Measurements from ENCODE around the gene SOX5.

The SOX5 gene

DNA sequence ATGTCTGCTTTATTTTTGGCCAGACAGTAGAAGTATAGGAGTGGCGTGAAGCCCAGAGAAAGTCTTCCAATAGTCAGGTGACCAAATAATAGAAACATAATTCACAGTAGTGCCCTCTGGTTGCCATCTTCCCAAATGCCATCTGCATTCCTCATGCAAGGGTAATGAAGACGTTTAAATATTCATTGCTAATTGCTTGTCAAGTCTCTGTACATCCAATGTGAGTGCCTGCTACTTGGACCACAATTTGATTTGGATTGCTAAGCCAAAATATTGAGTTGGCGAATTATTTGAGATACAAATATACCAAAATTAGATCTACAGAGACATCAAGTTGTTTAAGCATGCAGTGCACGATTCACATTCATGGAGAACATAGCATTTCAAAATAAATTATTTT lies 402.7 kb downstream of the SOX5 start:
- H2AFZ ChIP-seq (ENCODE audit: low read length) = no peak overlapping the region
- H3K9ac ChIP-seq (ENCODE audit: low read length) = no peak overlapping the region
- H3K27me3 ChIP-seq (replicated peaks; ENCODE audit: insufficient read depth, low read length) = no peaks in the 10 kb centered on the region
- no peak overlapping the region for H3K4me2 ChIP-seq (ENCODE audit: low read depth, low read length)
- H3K4me1 ChIP-seq (ENCODE audit: low read length) = no peaks in the 10 kb centered on the region
- no peak overlapping the region for H3K27ac ChIP-seq (ENCODE audit: low read length)
- H3K36me3 ChIP-seq (replicated peaks; ENCODE audit: insufficient read depth, low read length) = no peaks in the 10 kb centered on the region
- no peaks in the 10 kb centered on the region for H3K9me3 ChIP-seq (replicated peaks; ENCODE audit: insufficient read depth, low read length)
- H3F3A ChIP-seq (ENCODE audit: insufficient read depth, low read length) = no peaks in the 10 kb centered on the region
- no peak overlapping the region for H3K4me3 ChIP-seq (ENCODE audit: low read length)
- no peaks in the 10 kb centered on the region for H3K9me2 ChIP-seq (replicated peaks; ENCODE audit: insufficient read depth, low read length)
- H4K20me1 ChIP-seq (ENCODE audit: insufficient read depth, low read length) = no peaks in the 10 kb centered on the region
- no peak for DNase-seq
- no peaks in the 10 kb centered on the region for H3K79me2 ChIP-seq (ENCODE audit: low read length)
- TF ChIP-seq, protein P1, sequence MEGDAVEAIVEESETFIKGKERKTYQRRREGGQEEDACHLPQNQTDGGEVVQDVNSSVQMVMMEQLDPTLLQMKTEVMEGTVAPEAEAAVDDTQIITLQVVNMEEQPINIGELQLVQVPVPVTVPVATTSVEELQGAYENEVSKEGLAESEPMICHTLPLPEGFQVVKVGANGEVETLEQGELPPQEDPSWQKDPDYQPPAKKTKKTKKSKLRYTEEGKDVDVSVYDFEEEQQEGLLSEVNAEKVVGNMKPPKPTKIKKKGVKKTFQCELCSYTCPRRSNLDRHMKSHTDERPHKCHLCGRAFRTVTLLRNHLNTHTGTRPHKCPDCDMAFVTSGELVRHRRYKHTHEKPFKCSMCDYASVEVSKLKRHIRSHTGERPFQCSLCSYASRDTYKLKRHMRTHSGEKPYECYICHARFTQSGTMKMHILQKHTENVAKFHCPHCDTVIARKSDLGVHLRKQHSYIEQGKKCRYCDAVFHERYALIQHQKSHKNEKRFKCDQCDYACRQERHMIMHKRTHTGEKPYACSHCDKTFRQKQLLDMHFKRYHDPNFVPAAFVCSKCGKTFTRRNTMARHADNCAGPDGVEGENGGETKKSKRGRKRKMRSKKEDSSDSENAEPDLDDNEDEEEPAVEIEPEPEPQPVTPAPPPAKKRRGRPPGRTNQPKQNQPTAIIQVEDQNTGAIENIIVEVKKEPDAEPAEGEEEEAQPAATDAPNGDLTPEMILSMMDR (IDR thresholded peaks at IDR 0.05; ENCODE audit: low read length) = no peak
- no peak for TF ChIP-seq EZH2phosphoT487 (IDR thresholded peaks at IDR 0.05; ENCODE audit: low read length)

DNA sequence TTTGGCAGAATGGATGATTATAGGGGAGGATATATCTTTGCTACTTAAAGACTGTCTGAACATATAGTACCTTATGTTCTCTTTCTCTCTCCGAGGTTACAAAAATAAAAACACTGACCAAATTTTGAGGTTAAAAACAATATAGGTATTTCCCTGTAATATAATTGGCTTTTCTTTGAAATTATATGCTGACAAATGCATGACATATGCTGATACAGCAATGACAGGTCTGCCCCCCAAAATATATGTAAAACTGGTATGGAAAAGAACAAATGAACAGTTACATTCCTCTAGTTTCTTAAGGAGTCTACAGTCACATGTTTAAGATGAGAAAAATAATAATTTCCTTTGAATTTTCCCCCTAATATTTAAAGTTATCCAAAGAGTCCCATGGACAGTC lies 405.7 kb downstream of the SOX5 start:
- Histone ChIP-seq H3K9me2 (replicated peaks; ENCODE audit: insufficient read depth, low read length) (no peaks in the 10 kb centered on the region), H3F3A (ENCODE audit: insufficient read depth, low read length) (no peaks in the 10 kb centered on the region), H3K27me3 (replicated peaks; ENCODE audit: insufficient read depth, low read length) (no peaks in the 10 kb centered on the region), H3K9me3 (replicated peaks; ENCODE audit: insufficient read depth, low read length) (no peaks in the 10 kb centered on the region), H3K4me3 (ENCODE audit: low read length) (no peak overlapping the region), H2AFZ (ENCODE audit: low read length) (no peak overlapping the region), H4K20me1 (ENCODE audit: insufficient read depth, low read length) (no peaks in the 10 kb centered on the region), H3K9ac (ENCODE audit: low read length) (no peak overlapping the region), H3K27ac (ENCODE audit: low read length) (no peak overlapping the region), H3K4me1 (ENCODE audit: low read length) (no peaks in the 10 kb centered on the region), H3K36me3 (replicated peaks; ENCODE audit: insufficient read depth, low read length) (no peaks in the 10 kb centered on the region), H3K79me2 (ENCODE audit: low read length) (no peaks in the 10 kb centered on the region), H3K4me2 (ENCODE audit: low read depth, low read length) (no peak overlapping the region)
- no peak for DNase-seq
- TF ChIP-seq, protein P1 (IDR thresholded peaks at IDR 0.05; ENCODE audit: low read length) = no peak
- TF ChIP-seq EZH2 (optimal IDR thresholded peaks at IDR 0.05; ENCODE audit: low read depth, low read length) (no peak), EZH2phosphoT487 (IDR thresholded peaks at IDR 0.05; ENCODE audit: low read length) (no peak)

DNA sequence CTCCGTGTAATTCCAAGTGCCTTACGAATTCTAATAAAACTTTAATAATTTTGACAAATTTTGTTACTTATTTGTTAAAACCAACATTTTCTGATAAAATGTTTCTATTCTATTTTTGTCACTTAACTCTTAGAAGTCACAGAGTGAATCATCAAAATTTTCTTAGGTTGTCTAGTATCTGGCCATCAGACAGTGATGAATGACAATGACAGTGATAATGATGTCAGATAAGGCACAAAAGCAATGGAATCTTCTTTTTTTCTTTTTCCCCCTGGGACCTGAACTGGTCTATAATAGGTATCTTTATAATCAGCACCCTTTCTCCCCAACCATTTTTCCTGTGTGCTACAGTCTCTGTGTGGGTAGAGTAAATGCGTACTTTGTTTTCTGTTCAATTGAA lies 407.3 kb downstream of the SOX5 start:
- no peak overlapping the region for H3K4me3 ChIP-seq (ENCODE audit: low read length)
- H3K4me1 ChIP-seq (ENCODE audit: low read length) = no peaks in the 10 kb centered on the region
- no peaks in the 10 kb centered on the region for H4K20me1 ChIP-seq (ENCODE audit: insufficient read depth, low read length)
- no peaks in the 10 kb centered on the region for H3K79me2 ChIP-seq (ENCODE audit: low read length)
- no peaks in the 10 kb centered on the region for H3F3A ChIP-seq (ENCODE audit: insufficient read depth, low read length)
- no peak overlapping the region for H3K27ac ChIP-seq (ENCODE audit: low read length)
- no peaks in the 10 kb centered on the region for H3K36me3 ChIP-seq (replicated peaks; ENCODE audit: insufficient read depth, low read length)
- H2AFZ ChIP-seq (ENCODE audit: low read length) = no peak overlapping the region
- no peaks in the 10 kb centered on the region for H3K27me3 ChIP-seq (replicated peaks; ENCODE audit: insufficient read depth, low read length)
- H3K9ac ChIP-seq (ENCODE audit: low read length) = no peak overlapping the region
- TF ChIP-seq, protein P1 (IDR thresholded peaks at IDR 0.05; ENCODE audit: low read length) = no peak
- no peak for TF ChIP-seq EZH2 (optimal IDR thresholded peaks at IDR 0.05; ENCODE audit: low read depth, low read length)
- TF ChIP-seq EZH2phosphoT487 (IDR thresholded peaks at IDR 0.05; ENCODE audit: low read length) = no peak
- H3K9me2 ChIP-seq (replicated peaks; ENCODE audit: insufficient read depth, low read length) = no peaks in the 10 kb centered on the region
- H3K4me2 ChIP-seq (ENCODE audit: low read depth, low read length) = no peak overlapping the region
- DNase-seq = no peak
- H3K9me3 ChIP-seq (replicated peaks; ENCODE audit: insufficient read depth, low read length) = no peaks in the 10 kb centered on the region

Data from MM.1S (cell line).